ENCODE data around the gene TBC1D22A. TPM values are rescaled to one million over a fixed set of nuclear protein-coding genes. Genes with fewer than 3 reads are reported as not detected.

The TBC1D22A gene
- total and polyA plus RNA-seq, 2 donors (not counting 3 experiments of a cell fraction or from before 2014, with no cell fraction given): 26.1 to 32.4 TPM

DNA sequence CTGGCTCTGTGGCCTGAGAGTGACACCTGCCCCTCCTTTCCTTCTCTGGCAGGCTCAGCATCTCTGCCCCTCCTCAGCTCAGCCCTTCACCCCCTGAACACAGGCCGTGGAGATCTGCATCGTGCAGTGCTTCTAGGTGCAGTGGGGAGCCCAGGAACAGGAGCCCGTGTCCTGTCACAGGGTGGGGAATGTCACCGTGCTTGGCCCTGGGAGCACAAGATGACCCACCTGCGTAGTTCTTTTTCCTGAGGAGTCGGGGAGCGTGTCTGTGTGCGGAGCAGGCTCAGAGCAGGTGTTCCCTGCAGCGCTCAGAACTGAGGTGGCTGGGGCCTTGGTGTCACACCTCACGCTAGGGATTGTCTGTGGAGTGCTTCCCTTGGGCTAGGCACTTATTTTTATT, 10.6 kb downstream of the TBC1D22A start:
- TF ChIP-seq POLR2A (IDR thresholded peaks at IDR 0.05; ENCODE audit: low read depth, low read length) (no peak), JUN (IDR thresholded peaks at IDR 0.05; ENCODE audit: borderline replicate concordance, insufficient read depth, insufficient read length, low read depth) (no peak), MYC (IDR thresholded peaks at IDR 0.05; ENCODE audit: low read depth, low read length) (no peak), GATA2 (IDR thresholded peaks at IDR 0.05; ENCODE audit: insufficient read depth, insufficient read length, low read depth, low read length) (no peak), POLR2AphosphoS5 (IDR thresholded peaks at IDR 0.05; ENCODE audit: insufficient read depth, low read depth, low read length) (no peak), MAX (IDR thresholded peaks at IDR 0.05; ENCODE audit: insufficient read depth, insufficient read length) (no peak), EZH2 (IDR thresholded peaks at IDR 0.05; ENCODE audit: borderline replicate concordance, low read depth, low read length, severe bottlenecking) (no peak), FOS (IDR thresholded peaks at IDR 0.05; ENCODE audit: borderline replicate concordance, insufficient read depth, low read length) (no peak)
- TF ChIP-seq, protein P1, sequence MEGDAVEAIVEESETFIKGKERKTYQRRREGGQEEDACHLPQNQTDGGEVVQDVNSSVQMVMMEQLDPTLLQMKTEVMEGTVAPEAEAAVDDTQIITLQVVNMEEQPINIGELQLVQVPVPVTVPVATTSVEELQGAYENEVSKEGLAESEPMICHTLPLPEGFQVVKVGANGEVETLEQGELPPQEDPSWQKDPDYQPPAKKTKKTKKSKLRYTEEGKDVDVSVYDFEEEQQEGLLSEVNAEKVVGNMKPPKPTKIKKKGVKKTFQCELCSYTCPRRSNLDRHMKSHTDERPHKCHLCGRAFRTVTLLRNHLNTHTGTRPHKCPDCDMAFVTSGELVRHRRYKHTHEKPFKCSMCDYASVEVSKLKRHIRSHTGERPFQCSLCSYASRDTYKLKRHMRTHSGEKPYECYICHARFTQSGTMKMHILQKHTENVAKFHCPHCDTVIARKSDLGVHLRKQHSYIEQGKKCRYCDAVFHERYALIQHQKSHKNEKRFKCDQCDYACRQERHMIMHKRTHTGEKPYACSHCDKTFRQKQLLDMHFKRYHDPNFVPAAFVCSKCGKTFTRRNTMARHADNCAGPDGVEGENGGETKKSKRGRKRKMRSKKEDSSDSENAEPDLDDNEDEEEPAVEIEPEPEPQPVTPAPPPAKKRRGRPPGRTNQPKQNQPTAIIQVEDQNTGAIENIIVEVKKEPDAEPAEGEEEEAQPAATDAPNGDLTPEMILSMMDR (IDR thresholded peaks at IDR 0.05; ENCODE audit: extremely low read depth in 1 of 2, insufficient read depth in 1 of 2, low read depth in 1 of 2, low read length in 2 of 2): no peak
- ChIA-PET CTCF (interaction anchor here (1.4 to 1.5 kb wide), 2 partner anchors 11 to 26 kb away, joined by 4 read pairs; partner anchors contain the start of gene TBC1D22A), POLR2A (interaction anchor here (1.7 kb wide), 1 partner anchor 11 kb away, joined by 5 read pairs; the partner anchor contains the start of gene TBC1D22A)
- intact Hi-C loops (cut with micrococcal nuclease) (no loop called here), dilution Hi-C loops (cut with MboI; ENCODE audit: extremely low pct_ligation_motif_present, low sequenced_read_pairs) (no loop called here)
- Histone ChIP-seq H3K9me3 (replicated peaks; ENCODE audit: control insufficient read depth, insufficient read depth, low read length) (no peaks in the 10 kb centered on the region), H3K27ac (ENCODE audit: insufficient read depth, low read depth, low read length) (no peak overlapping the region), H2AFZ (ENCODE audit: low read depth, low read length) (no peak overlapping the region), H3K4me1 (ENCODE audit: control insufficient read depth, extremely low read depth, insufficient read depth, low read length) (peaks cover 18% of the 10 kb centered on the region), H3K79me2 (ENCODE audit: control insufficient read depth, insufficient read depth, low read length) (peaks cover 44% of the 10 kb centered on the region), H3K27me3 (ENCODE audit: control insufficient read depth in 2 of 2, insufficient read depth in 2 of 2, low read length in 2 of 2) (no peaks in the 10 kb centered on the region), H3K9ac (replicated peaks; ENCODE audit: extremely low read depth, insufficient read depth, low read length) (no peak overlapping the region), H3K36me3 (ENCODE audit: control insufficient read depth in 2 of 2, extremely low read depth in 1 of 2, insufficient read depth in 2 of 2, low read length in 2 of 2) (no peaks in the 10 kb centered on the region), H3K4me3 (replicated peaks in 1 of 3; ENCODE audit: insufficient read depth in 1 of 3, low read depth in 1 of 3, low read length in 3 of 3) (no peak overlapping the region), H3K9me1 (replicated peaks; ENCODE audit: control insufficient read depth, extremely low read depth, insufficient read depth, low read length) (no peaks in the 10 kb centered on the region), H4K20me1 (replicated peaks; ENCODE audit: control insufficient read depth, extremely low read depth, insufficient read depth, low read length) (no peaks in the 10 kb centered on the region), H3K4me2 (ENCODE audit: insufficient read depth, low read length) (no peak overlapping the region)
- FAIRE-seq (no peak), DNase-seq (ENCODE audit: low read depth, low spot score) (no peak)
- BruUV-seq (replicated peaks): no TSS peak
